NCI-H146 treated with DMSO at 0.1 percent for 48 hours (cell line): ENCODE results near the gene VAPA.
"Not testable (repeated sequence)": the region's sequence is repeated elsewhere in the genome, so short reads cannot be mapped to it uniquely, and the experiment has no call there.

ENCODE experiments used
- DNase-seq: peaks from one replicate; lab custom pipeline; 2025; ENCODE audit not compliant: unreplicated experiment; lab: John Stamatoyannopoulos, UW

Gene VAPA

DNA sequence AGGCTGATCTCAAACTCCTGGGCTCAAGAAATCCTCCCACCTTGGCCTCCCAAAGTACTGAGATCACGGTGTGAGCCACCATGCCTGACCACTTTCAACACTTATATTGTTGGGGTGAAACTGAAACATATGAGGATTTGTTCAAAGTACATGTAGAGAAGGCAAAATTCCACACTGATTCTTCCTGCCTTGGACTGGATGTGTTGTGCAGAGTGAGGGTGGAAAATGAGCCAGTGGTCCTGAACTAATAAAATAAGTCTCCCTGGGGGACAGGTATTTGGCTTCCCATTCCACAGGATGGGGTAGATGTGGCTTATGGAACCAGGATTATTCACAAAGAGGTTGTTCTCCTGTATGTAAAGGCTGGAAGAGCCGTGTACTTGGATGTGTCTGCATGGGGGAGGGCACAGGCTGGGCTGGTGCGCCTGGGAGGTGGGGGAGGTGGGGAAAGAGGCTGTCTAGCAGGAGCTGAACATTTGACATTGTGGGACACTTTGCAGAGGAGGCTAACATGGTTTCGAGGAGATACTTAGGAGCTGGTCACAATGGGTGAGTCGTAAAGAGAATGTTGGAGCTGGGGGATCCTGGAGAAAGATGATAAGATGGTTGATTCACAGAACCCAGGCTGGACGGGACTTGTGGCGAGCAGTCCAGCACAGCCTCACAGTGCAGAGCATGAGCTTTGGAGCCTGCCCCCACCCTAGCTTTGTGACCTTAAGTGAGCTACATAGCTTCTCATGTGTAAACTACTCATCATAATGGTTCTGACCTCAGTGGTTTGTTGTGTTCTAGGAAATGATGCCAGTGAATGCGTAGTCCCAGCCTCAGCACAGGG is 28.4 kb upstream of the VAPA start, which contains the start of gene TXNDC2:
Gene TXNDC2 (plus strand): TSS at position 804 of the 835 bp plus-strand sequence. CDS start 708 bp downstream, outside the sequence.
- no peak for DNase-seq

DNA sequence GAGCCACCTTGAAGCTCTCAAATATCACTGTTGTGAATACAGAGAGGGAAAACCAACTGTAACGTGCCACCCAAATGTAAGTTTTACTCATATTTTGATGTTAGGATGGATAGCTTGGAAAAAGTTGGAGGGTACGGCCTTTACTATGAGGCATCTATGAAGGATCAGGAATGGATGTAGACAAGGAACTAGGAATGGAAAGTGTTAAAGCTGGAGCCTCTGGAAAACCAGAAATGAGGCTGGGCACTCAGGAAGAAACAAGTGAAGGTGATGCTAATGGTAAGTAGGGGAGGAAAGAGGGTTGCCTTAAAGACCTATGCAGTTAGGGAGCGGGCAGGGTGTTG is 27.8 kb upstream of the VAPA start:
- no peak for DNase-seq

DNA sequence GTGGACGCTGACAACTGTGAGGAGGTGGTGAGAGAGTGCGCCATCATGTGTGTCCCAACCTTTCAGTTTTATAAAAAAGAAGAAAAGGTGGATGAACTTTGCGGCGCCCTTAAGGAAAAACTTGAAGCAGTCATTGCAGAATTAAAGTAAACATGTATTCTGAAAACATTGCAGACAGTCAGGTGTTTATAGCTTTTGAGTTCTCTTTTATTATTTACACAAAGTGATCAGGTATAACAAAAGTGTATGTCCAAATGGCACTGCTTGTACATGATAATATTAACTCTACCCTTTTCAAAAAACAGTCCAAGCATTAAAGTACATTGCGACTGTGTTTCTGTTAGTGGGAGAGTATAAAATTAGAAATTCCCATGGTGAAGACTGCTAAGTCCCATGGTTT is 25.8 kb upstream of the VAPA start:
- DNase-seq = no peak

DNA sequence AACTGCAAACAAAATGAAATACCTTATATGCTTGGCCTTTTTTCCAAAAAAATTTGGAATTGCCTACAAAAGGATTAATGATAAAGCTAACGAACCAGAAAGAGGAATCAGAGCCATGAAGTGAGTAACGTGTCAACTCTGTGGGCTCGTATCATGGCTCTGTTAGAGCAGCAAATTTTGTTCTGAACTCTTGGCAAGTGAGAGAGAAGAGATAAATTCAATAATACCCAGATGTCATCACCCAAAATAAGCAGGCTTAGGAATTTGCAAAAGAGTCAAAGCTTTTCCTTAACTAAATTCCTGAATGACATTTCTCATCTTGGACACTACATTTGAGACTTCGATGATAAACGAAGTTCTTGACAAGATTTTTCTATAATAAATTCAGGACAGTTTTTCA is 23.6 kb upstream of the VAPA start:
- no peak for DNase-seq

DNA sequence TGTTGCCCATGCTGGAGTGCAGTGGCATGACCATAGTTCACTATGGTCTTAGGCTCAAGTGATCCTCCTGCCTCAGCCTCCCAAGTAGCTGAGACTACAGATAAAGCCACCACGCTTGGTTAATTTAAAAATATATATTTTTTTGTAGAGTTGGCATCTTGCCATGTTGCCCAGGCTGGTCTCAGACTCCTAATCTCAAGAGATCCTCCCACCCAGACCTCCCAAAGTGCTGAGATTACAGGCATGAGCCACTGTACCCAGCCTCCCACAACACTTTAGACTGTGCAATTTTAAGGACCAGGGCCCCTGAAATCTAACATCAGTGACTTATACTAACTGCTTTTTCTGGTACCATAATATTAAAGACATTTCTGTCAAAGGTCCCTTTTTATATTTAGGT is 22.9 kb upstream of the VAPA start:
- DNase-seq = no peak

DNA sequence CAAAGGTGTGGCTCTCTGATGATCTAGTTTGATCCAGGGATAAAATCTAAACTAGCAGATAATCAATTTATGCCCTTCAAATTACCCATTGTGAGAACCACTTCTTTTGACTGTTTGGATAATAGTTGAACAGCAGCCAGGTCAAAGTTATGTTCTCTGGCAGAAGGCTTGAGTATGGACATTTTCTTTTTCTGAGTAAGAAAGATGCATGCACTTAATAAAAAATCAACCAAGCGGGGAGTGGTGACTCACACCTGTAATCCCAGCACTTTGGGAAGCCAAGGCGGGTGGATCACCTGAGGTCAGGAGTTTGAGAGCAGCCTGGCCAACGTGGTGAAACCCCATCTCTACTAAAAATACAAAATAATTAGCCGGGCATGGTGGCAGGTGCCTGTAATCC is 22.3 kb upstream of the VAPA start:
- not testable (repeated sequence) for DNase-seq

DNA sequence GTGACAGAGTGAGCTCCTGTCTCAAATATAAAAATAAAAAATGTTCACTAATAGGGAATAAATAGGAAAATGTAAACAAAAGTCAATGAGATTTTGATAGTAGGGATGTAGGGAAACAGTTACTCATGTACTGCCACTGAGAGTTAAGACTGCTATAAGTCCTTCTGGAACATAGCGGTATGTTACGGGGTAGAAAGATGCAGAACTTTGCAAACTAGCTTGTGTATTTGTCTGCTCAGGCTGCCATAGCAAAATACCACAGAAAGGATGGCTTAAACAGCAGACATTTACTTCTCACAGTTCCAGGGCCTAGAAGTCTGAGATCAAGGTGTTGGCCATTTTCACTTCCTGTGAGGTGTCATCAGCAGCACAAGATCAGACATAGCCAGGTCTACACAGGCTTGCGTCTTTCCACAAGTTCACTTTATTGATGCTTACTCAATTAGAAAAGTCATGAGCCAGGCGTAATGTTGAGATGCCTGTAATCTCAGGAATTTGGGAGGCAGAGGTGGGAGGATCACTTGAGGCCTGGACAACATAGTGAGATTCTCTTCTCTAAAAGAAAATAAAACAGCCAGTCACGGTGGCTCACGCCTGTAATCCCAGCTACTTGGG is 19.3 kb upstream of the VAPA start:
- no peak for DNase-seq

DNA sequence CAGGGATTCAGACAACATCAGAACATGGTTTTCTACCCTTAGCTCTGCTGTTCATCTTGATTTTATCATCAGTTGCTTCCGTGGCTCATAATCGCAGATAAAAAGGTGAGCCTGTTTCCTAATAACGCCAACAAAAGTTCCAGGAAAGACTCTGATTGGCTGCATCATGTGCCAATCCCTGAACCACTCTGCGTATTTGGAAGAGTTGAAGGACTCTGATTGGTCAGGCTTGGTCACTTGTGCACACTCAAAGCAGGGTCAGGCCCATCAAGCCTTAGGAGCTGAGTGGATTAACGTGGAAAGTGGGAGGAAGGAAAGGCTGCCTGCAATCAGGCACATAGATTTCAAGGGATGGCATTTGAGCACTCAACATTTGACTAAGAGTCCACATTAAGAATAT is 16.7 kb upstream of the VAPA start:
- no peak for DNase-seq

DNA sequence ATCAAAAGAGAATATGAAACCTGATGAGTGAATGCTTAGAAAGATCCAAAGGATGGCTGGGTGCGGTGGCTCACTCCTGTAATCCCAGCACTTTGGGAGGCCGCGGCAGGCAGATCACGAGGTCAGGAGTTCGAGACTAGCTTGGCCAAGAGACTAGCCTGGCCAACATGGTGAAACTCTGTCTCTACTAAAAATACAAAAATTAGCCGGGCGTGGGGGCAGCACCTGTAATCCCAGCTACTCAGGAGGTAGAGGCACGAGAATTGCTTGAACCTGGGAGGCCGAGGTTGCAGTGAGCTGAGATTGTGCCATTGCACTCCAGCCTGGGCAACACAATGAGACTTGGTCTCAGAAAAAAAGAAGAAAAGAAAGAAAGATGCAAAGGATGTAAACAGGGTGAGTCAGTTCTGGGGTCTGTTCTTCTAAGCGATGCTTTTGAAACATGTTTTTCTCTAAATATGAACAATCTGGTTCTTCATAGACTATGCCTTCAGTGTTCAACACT is 16.0 kb upstream of the VAPA start:
- DNase-seq = not testable (repeated sequence)

DNA sequence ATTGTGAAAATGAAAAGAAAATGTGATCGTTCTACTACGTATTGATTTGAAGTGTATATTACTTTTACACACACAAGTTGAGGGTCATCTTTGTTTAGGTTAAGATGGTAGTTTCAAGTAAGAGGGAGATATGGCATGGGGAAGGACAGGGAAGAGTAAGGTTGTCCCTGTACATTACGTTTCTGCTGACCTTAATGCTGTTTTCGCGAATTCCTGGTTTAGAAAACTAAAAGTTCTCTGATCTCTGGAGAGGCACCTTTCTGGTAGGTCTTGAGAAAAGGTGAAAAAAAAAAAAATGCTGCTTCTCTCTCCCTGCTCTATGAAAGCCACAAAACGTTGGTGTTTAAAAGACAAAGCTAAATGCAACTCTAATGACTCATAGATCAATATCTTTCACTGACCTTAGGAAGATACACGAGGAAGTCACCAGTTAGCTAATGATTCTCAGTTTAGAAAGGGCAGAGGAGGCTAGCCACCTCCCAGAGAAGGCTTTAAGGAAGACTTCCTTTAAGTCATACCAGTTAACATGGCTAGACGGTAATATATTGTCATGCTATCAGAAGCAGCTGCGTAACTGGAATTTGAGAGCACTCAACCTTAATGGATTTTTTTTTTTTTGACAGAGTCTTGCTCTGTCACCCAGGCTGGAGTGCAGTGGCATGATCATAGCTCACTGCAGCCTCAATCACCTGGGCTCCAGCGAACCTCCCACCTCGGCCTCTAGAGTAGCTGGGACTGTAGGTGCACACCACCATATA is 14.8 kb upstream of the VAPA start:
- no peak for DNase-seq

DNA sequence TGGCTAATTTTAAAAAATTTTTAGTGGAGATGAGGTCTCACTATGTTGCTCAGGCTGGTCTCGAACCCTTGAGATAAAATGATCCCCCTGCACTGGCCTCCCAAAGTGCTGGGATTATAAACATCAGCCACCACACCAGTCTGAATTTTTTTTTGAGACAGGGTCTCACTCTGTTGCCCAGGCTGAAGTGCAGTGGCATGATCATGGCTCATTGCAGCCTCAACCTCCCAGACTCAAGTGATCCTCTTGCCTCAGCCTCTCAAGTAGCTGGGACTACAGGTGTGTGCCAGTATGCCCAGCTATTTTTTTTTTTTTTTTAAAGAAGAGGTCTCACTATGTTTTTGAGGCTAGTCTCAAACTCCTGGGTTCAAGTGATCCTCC is 14.3 kb upstream of the VAPA start:
- DNase-seq = not testable (repeated sequence)

DNA sequence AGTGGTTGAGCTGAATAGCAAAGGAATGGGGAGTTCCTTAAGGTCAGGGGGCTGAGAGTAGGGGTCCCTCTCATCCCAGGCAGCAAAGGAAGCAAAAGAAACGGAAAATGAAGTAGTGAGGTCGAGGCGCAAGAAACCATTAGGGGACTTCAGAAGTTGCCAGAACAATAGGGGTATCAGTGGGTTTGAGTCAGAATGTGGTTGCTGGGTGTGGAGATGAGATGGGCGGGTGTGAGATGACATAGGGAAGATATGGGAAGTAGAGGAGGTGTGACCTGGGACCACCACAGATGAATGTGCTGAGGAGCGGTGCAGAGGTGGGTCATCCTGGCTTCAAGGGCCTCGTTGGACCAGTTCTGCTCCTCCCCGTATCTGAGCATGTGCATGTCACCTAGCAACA is 13.1 kb upstream of the VAPA start:
- no peak for DNase-seq

DNA sequence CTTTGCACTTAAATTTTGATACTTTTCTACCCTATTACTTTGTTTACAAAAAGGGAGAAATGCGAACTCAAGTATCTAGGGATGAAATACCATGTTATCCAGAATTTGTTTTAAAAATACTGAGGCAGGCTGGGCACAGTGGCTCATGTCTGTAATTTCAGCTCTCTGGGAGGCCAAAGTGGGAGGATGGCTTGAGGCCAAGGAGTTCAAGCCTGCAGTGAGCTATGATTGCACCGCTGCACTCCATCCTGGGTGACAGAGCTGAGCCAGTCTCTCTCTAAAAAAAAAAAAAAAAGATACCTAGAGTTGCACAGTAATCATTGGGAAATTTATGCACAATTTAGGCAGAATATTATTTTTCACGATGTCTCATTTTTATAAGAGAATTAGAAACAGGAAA is 12.4 kb upstream of the VAPA start:
- no peak for DNase-seq

DNA sequence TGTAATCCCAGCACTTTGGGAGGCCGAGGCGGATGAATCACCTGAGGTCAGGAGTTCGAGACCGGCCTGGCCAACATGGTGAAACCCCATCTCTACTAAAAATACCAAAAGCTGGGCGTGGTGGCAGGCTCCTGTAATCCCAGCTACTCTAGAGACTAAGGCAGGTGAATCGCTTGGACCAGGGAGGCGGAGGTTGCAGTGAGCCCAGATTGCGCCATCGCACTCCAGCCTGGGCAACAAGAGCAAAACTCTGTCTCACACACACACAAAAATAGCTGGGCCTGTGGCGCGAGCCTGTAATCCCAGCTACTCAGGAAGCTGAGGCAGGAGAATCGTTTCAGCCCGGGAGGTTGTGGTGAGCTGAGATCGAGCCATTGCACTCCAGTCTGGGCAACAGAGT is 11.6 kb upstream of the VAPA start:
- not testable (repeated sequence) for DNase-seq

DNA sequence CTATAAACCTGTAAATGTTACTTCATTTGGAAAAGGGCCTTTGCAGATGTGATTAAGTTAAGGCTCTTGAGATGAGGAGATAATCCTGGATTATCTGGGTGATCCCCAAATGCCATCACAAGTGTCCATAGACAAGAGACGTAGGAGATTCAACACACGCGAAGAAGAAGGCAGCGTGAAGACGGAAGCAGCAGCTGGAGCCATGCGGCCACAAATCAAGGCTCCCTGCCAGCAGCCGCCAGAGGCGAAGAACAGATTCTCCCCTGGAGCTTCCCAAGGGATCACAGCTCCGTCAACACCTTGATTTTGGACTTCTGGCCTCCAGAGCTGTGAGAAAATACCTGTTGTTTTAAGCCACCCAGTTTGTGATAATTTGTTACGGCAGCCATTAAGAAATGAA is 11.0 kb upstream of the VAPA start:
- DNase-seq = no peak

DNA sequence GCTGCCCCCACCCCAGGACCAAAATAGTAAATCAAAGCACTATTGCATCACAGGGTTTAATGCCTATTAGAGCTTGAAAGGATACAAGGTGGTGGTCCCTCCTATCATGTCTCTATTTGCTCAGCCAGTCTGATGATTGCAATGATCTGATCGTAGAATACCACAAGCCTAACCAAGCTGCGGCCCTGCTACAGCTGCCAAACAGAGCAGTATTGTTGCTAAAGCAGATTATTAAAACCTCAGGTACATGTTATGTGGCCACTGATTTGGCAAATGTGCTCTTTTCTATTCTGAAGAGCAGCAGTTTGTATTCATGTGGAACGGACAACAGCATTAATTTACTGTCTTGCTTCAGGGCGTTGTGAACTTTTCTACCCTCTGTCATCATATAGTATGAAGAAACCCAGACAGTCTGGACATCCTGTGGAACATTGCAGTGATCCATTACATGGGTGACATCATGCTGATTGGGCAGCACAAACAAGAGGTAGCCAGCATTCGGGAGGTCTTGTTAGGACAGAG is 8.4 kb upstream of the VAPA start:
- no peak for DNase-seq

DNA sequence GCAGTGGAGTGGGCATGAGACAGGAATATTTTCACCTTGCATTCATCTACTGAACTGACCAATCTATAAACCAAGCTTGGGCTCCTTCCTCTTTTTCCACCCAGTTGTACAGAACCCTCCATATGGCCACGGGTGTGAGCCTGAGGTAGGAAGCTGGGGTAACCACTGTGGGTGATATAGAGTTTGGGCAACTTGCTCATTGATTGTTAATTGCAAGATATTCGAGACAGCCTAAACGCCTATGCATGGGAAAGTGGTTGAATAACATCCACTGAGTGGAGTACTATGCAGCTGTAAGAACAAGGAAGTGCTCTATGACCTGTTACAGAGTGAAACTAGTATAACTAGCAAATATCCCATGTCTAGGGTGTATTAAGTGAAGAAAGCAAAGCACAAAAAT is 7.3 kb upstream of the VAPA start:
- no peak for DNase-seq

DNA sequence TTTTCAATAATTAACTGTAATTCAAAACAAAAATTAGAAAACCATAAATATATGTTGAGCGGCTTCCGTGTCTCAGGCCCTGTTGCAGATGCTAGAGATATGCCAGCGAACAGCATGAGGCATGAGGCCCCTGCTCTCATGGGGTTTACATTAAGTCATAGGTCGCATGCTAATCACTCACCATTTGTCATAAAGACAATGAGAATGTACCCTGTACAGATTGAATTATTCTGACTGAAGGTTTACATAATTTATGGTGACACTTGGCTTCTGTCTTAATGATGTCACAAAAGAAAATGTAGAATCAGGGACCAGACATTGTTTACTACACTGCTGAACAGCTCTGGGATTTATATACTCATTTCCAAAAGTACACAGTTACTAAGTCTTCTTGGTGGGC is 5.9 kb upstream of the VAPA start:
- DNase-seq = no peak

DNA sequence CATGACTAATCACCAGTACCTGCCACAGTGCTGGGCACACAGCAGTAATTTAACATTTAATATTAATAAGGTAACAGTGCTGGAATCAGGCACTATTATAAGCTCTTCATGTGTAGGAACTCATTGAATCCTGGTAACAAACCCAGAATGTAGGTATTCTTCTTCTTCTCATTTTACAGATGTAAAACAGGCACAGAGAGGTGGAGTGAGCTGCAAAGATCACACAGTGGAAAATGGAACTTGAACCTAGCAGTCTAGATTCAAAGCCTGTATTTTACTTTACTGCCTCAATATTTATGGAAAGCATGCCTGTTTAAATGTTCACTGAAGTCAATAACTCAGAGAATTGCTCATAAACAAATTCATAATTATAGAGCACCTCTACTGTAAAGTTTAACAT is 3.7 kb upstream of the VAPA start:
- no peak for DNase-seq

DNA sequence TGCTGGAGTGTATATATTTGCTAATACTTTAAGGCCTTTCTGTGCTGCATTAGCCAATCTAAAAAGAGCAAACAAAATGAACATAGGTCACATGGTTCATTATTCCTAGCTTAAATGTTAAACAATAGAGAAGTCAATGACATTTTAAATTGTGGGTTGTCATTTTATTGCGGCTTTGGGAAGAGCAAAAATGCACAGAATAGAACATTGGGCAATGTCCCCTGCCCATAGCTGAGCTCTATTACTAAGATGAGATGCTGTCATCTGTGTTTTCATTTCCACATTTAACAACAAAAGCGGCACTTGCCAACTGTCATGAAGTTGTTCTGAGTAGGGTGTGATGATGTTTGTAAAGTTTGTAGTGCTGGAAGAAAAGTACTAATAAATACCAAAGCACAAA is 3.2 kb upstream of the VAPA start:
- DNase-seq = no peak

DNA sequence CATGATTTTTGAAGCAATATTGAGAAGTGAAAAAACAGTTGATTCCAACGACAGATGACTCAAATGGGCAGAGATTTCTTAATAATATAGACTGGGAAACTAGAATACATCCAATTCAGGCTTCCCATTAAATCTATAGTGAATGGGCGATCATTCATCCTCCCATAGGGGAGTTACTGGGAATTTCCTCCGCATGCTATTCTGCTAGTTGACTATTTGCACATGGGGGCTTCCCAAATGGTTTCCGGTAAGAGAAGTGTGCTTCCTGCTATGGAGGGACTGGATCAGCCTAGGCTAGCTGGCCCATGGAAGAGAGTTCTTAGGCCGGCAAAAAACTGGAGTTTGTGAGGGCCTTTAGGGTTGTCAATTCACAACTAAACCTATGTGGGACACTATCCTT is 2.6 kb upstream of the VAPA start:
- DNase-seq = no peak

DNA sequence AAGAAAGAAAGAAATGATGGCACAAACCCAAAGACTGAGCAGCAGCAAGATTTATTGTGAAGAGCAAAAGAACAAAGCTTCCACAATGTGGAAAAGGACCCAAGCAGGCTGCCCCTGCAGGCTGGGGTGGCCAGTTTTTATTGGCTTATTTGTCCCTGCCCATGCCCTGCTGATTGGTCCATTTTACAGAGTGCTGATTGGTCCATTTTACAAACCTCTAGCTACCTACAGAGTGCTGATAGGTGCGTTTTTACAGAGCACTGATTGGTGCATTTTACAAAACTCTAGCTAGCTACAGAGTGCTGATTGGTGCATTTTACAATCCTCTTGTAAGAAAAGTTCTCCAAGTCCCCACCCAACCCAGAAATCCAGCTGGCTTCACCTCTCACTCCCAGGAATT is 1.5 kb upstream of the VAPA start:
- not testable (repeated sequence) for DNase-seq
